B cell (primary cell): ENCODE results near the gene EIF4A3.

ENCODE experiments used
- EZH2 ChIP-seq: IDR thresholded peaks from 2 replicates; pipeline ENCODE4 v1.6.1; 2012; ENCODE audit warnings: borderline replicate concordance, low read depth, mild to moderate bottlenecking, moderate library complexity, low read length; ENCODE audit not compliant: insufficient read depth, poor library complexity, severe bottlenecking
- TF ChIP-seq, protein P1 (sequence below): fragments of 200-600 bp; IDR thresholded peaks from one replicate; pipeline ENCODE4 v1.8.0; 2022; ENCODE audit warnings: antibody characterized with exemption, mild to moderate bottlenecking

DNA sequence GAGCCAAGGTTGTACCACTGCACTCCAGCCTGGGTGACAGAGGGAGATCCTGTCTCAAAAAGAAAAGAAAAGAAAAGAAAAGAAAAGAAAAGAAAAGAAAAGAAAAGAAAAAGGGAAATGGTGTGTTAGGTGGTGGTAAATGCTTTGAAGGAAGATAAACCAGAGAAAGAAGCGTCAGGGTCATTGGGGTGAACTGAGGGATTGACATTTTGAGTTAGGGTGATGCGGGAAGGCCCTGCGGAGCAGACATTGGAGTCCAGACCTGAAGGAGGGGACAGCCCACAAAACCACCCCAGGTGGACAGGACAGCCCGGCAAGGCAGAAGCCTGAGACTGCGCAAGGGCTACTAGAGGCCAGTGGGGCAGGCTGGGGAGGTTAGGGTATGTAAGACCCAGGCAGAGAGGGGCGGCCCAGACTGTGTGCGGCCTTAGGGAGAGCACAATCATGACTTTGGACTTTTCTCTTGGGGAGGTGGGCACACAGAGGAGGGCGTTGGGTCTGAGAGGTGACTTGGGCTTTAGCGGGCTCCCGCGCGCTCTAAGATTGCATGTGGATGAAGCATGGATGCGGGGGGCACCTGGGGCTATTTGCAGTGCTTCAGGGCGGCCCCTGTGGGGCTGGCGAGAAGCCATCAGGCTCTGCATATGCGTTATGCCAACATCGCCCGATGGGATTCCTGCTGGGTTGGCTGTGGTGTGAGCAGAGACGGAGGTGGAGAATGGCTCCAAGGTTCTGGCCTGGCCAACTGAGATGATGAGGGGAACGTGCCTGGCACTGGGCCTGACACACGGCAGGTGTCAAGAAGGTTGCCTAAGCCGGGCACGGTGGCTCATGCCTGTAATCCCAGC lies 48.9 kb downstream of the EIF4A3 start:
- TF ChIP-seq, protein P1, sequence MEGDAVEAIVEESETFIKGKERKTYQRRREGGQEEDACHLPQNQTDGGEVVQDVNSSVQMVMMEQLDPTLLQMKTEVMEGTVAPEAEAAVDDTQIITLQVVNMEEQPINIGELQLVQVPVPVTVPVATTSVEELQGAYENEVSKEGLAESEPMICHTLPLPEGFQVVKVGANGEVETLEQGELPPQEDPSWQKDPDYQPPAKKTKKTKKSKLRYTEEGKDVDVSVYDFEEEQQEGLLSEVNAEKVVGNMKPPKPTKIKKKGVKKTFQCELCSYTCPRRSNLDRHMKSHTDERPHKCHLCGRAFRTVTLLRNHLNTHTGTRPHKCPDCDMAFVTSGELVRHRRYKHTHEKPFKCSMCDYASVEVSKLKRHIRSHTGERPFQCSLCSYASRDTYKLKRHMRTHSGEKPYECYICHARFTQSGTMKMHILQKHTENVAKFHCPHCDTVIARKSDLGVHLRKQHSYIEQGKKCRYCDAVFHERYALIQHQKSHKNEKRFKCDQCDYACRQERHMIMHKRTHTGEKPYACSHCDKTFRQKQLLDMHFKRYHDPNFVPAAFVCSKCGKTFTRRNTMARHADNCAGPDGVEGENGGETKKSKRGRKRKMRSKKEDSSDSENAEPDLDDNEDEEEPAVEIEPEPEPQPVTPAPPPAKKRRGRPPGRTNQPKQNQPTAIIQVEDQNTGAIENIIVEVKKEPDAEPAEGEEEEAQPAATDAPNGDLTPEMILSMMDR: no peak
- TF ChIP-seq EZH2: no peak
